Endometrial microvascular endothelial cells (primary cell): ENCODE results near the gene ZCCHC17. TPM values are rescaled to one million over a fixed set of nuclear protein-coding genes. Genes with fewer than 3 reads are reported as not detected.

Experiments used
- in situ Hi-C: cut with HindIII; loops from 2 replicates; pipeline ENCODE4 v1.10.0; 2017; ENCODE audit warnings: low sequenced_read_pairs, low pct_unique_long_range_greater_than_20kb; ENCODE audit errors: inconsistent ontology term
- total RNA-seq: library from RNA; depleted of rRNA; stranded (reverse); fragments of >200 nt; gene quantifications from one replicate; pipeline ENCODE4 v1.2.3, GENCODE V29; 2015; ENCODE audit errors: inconsistent ontology term

ZCCHC17 gene
- total RNA-seq, 1 donor from 2014 or later, result 31.9 TPM

- in situ Hi-C loops, result no loop called here
Measured at GRCh38 chr1:31361607-31362006, 64.8 kb downstream of the ZCCHC17 start.

- in situ Hi-C loops, result no loop called here
Measured at GRCh38 chr1:31362032-31362431, 65.2 kb downstream of the ZCCHC17 start.

GRCh38 chr1:31364561-31365250 is 67.9 kb downstream of the ZCCHC17 start:
- in situ Hi-C loops, result no loop called here

GRCh38 chr1:31366796-31367195 is 70.0 kb downstream of the ZCCHC17 start:
- in situ Hi-C loops, result no loop called here

- in situ Hi-C loops, result no loop called here
Measured at GRCh38 chr1:31368611-31369107, 71.8 kb downstream of the ZCCHC17 start.

GRCh38 chr1:31370021-31370420 is 73.2 kb downstream of the ZCCHC17 start:
- in situ Hi-C loops, result no loop called here

GRCh38 chr1:31370565-31370964 is 73.7 kb downstream of the ZCCHC17 start:
- in situ Hi-C loops, result no loop called here

GRCh38 chr1:31371121-31371959 is 74.5 kb downstream of the ZCCHC17 start:
- in situ Hi-C loops, result no loop called here

GRCh38 chr1:31372051-31372450 is 75.2 kb downstream of the ZCCHC17 start:
- in situ Hi-C loops, result no loop called here

GRCh38 chr1:31372751-31373055 is 75.9 kb downstream of the ZCCHC17 start:
- in situ Hi-C loops, result no loop called here

- in situ Hi-C loops, result no loop called here
Measured at GRCh38 chr1:31373056-31373896, 76.4 kb downstream of the ZCCHC17 start, which contains the start of gene FABP3. FABP3 (minus strand) TSS chr1:31373076; CDS start chr1:31373014, 62 bp downstream.

GRCh38 chr1:31373897-31374486 is 77.2 kb downstream of the ZCCHC17 start:
- in situ Hi-C loops, result no loop called here

- in situ Hi-C loops, result no loop called here
Measured at GRCh38 chr1:31374511-31375196, 77.8 kb downstream of the ZCCHC17 start.

- in situ Hi-C loops, result no loop called here
Measured at GRCh38 chr1:31376375-31377134, 79.7 kb downstream of the ZCCHC17 start.

GRCh38 chr1:31377364-31377863 is 80.6 kb downstream of the ZCCHC17 start:
- in situ Hi-C loops, result no loop called here

- in situ Hi-C loops, result no loop called here
Measured at GRCh38 chr1:31378001-31378400, 81.2 kb downstream of the ZCCHC17 start.

GRCh38 chr1:31380181-31380580 is 83.3 kb downstream of the ZCCHC17 start:
- in situ Hi-C loops, result no loop called here
